HL-60/S4 treated with phorbol 12-myristate 13-acetate at 8.2 ng/mL for 4 days and 3 days (cell line): ENCODE results near the gene DDX10.
"Not testable (repeated sequence)": the region's sequence is repeated elsewhere in the genome, so short reads cannot be mapped to it uniquely, and the experiment has no call there.

ENCODE experiments used
- in situ Hi-C: fragments of 300-500 bp; cut with MboI; formaldehyde crosslinking; loops from 2 replicates; pipeline ENCODE4 v1.15.0; 2022; ENCODE audit warnings: low sequenced_read_pairs

DDX10 gene

GRCh38 chr11:108664730-108665525 lies at the start of gene DDX10:
DDX10 (plus strand) TSS chr11:108665069; CDS start chr11:108665154, 85 bp downstream.
- in situ Hi-C loops, result loop anchor here (25.0 kb wide), 1 partner anchor 553 kb away; the partner anchor contains the start of gene ACAT1

GRCh38 chr11:108616549-108616948 lies 48.3 kb upstream of the DDX10 start:
- in situ Hi-C loops, result no loop called here

- in situ Hi-C loops, result no loop called here
These were observed 47.8 kb upstream of the DDX10 start for GRCh38 chr11:108617055-108617454.

- in situ Hi-C loops, result no loop called here
These were observed 46.3 kb upstream of the DDX10 start for GRCh38 chr11:108618529-108618928.

- in situ Hi-C loops, result no loop called here
These were observed 43.7 kb upstream of the DDX10 start for GRCh38 chr11:108620958-108621772.

DNA sequence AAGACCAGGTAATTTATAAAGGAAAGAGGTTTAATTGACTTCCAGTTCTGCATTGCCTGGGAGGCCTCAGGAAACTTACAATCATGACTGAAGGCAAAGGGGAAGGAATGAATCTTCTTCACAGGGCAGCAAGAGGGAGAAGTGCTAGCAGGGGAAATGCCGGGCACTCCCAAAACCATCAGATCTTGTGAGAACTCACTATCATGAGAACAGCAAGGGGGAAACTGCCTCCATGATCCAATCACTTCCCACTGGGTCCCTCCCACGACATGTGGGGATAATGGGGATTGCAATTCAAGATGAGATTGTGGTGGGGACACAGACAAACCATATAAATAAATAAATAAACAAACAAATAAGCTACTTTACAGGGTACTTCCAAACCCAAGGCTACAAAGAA lies 42.5 kb upstream of the DDX10 start:
- in situ Hi-C loops, result no loop called here

DNA sequence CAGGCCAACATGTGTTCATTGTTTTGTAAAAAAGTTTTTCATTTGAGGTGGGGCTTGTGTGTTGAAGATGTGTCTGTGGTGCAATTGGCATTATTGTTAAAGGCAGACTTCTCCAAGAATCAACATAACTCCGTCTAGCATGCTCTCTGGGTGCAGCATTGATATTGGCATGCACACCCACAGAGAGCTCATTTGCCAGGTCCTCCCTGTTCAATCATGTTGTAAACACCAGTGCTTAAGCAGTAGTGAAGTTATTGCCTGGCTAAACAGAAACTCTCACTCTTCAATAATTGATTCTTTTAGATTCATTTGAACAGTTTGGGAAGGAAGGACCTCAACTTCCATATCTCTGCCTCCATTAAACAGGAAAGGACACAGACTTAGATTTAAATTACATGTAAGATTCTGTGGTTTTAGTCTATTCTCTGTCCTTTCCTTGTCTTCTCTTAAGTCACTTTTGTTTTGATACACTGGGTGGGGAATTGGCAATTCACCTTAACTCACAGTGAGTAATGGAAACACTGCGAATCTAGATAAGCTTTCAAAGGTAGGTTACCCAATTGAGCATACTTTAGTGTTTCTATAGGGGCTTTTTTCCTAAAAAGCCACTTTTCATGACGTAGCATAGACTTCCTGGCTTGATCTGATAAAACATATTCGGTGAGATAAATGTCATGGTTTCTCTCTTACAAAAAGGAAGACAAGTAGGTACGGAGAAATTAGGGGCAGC lies 40.5 kb upstream of the DDX10 start:
- in situ Hi-C loops, result no loop called here

GRCh38 chr11:108628326-108628725 lies 36.5 kb upstream of the DDX10 start:
- in situ Hi-C loops, result no loop called here

GRCh38 chr11:108628812-108629211 lies 36.1 kb upstream of the DDX10 start:
- in situ Hi-C loops, result no loop called here

GRCh38 chr11:108629274-108629673 lies 35.6 kb upstream of the DDX10 start:
- in situ Hi-C loops, result no loop called here

DNA sequence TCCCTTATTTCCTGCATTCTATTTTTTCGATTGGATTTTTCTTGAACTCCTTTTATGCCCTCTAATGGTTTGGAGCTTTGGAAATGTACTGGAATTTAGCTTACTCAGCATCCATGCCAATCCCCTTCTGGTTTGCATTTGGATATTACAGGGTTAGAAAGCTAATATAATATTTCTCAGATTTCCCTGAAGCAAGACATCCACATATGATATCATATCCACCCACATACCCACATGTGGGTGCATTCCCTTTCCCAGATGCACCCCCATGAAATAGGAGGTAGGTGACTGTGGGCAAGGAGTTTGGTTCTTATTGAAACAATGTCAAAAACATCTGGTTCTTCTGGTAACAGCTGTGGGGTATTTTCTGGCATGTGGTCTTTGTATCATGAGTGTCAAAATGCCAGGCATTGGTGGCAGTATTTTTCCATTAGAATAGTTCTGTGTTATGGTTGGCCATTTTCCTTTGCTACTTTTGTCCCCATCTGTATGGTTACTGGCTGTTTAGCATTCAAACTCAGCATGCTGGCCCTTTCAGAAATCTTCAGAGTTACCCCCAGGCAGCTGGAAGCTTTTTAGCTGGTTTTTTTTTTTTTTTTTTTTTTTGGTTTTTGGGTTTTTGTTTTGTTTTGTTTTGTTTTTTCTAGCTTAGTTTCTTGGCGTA lies 32.7 kb upstream of the DDX10 start:
- in situ Hi-C loops, result no loop called here

DNA sequence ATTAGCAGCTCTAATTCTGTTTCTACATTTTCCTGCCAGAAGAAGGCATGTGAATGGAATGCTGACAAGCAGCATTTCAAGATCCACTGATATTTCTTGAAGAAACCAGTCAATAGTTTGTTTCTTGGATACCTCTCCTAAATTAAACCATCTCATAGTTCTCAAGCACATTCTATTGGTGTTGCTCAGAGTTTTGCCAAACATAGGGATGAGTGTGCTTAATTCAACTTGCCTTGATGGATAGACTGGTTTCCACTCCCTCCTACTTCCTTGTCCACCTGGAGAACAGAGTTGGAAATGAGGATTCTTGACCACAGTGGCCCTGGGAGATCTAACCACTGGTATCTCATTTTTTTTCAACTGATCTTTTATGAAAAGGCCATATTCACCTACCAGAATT lies 29.8 kb upstream of the DDX10 start:
- in situ Hi-C loops, result no loop called here

- in situ Hi-C loops, result no loop called here
These were observed 28.6 kb upstream of the DDX10 start for GRCh38 chr11:108636222-108636621.

DNA sequence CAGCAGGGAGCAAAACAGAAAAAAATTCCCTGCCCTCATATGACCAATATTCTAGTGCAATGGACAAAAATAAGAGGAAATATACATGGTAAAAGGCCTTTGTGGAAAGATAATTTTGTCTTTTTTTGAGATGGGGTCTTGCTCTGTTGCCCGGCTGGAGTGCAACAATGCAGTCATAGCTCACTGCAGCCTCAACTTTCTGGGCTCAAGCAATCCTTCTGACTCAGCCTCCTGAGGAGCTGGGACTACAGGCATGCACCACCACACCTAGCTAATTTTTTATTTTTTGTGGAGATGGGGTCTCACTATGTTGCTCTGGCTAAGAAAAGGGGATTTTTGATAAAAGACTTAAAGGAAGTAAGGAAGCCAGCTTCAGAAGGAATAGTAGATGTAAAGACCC lies 25.7 kb upstream of the DDX10 start:
- in situ Hi-C loops, result no loop called here

DNA sequence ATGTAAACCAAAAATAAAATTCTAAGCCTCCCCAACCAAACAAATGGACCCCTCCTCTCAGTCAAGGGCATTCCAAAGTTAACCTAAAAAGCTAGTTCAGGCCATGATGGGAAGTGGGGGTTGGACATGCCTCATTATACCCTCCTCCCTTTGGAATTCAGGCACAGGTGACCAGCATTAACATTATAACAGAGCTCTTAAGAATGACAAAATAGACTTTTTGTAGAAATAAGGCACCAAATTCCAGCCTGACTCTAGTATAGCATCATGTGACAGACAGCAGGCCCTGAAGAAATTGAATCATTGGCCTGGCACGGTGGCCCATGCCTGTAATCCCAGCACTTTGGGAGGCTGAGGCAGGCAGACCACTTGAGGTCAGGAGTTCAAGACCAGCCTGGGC lies 23.1 kb upstream of the DDX10 start:
- in situ Hi-C loops, result not testable (repeated sequence)

GRCh38 chr11:108643974-108644373 lies 20.9 kb upstream of the DDX10 start:
- in situ Hi-C loops, result no loop called here

DNA sequence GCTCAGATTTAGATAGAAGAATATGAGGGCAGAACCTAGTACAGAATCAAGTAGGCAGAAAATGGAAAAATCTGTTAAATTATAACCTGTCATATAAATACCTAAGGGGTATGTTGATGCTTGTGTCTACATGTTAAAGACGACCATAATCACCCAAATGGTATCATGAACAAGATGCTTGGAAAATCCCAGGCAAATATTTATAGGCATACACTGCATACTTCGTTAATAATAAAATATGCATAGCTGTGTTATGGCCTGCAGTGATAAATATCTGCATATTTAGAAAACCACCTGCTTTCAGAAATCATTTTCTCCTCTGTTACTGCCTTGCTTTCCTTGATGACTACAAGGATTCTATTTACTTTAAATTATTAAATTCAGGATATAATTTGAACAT lies 18.9 kb upstream of the DDX10 start:
- in situ Hi-C loops, result no loop called here

GRCh38 chr11:108647387-108647700 lies 17.5 kb upstream of the DDX10 start:
- in situ Hi-C loops, result no loop called here

- in situ Hi-C loops, result no loop called here
These were observed 17.0 kb upstream of the DDX10 start for GRCh38 chr11:108647701-108648527.

DNA sequence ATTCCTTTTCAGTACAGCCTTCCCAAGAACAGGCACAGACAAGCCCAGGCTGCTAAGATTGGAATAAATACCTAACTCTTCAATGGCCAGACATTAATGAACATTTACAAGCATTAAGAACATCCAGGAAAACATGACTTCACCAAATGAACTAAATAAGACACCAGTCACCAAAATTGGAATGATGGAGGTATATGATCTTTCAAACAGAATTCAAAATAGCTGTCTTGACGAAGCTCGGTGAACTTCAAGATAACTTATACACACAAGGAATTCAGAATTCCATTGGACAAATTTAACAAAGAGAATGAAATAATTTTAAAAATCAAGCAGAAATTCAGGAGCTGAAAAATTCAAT lies 16.4 kb upstream of the DDX10 start:
- in situ Hi-C loops, result no loop called here
